ENCODE results near the gene IL3. TPM values are rescaled to one million over a fixed set of nuclear protein-coding genes. Genes with fewer than 3 reads are reported as not detected.

IL3 gene
- total and polyA plus RNA-seq, 9 of the 15 experiments (the other 6 are each of a cell fraction or from before 2014, with no cell fraction given): not detected

GRCh38 chr5:132070460-132071337 is 10.2 kb downstream of the IL3 start (continued):
- TF ChIP-seq ATF4 (CRISPR knock-in tag; IDR thresholded peaks at IDR 0.05) (peak; percentile 41; the same call in 1 of the 2 replicates), CAMTA2 (CRISPR knock-in tag; conservative IDR thresholded peaks at IDR 0.05) (no peak), GATAD2A (IDR thresholded peaks at IDR 0.05) (0 out of 2 replicates have a peak, but pooled peaks have one; percentile 60), BCLAF1 (IDR thresholded peaks at IDR 0.05; ENCODE audit: borderline replicate concordance in 1 of 2, control insufficient read depth in 1 of 2, low read depth in 2 of 2, low read length in 1 of 2) (no peak), RAD21 (CRISPR knock-in tag; conservative IDR thresholded peaks at IDR 0.05 in 1 of 2, IDR thresholded peaks at IDR 0.05 in 1 of 2) (peak in 1 of 2 experiments; percentile 38; a peak in 2 of 4 replicates), ELF1 (tag; IDR thresholded peaks at IDR 0.05) (0 out of 2 replicates have a peak, but pooled peaks have one; percentile 35), DPF2 (IDR thresholded peaks at IDR 0.05) (peak; percentile 63), ZBTB8A (IDR thresholded peaks at IDR 0.05; ENCODE audit: partially characterized antibody) (no peak), ZNF444 (CRISPR knock-in tag; IDR thresholded peaks at IDR 0.05) (no peak), HBP1 (CRISPR knock-in tag; IDR thresholded peaks at IDR 0.05) (no peak), ZNF584 (CRISPR knock-in tag; IDR thresholded peaks at IDR 0.05; ENCODE audit: low read depth) (peak; percentile 23; the same call in 1 of the 2 replicates)

Data from K562 (cell line).